Glomerular visceral epithelial cell (primary cell): ENCODE data around the gene CARMIL3.
"Not testable (repeated sequence)": the region's sequence is repeated elsewhere in the genome, so short reads cannot be mapped to it uniquely, and the experiment has no call there.

Source experiments
- DNase-seq: peaks from one replicate; pipeline ENCODE4 v3.0.0-alpha.2; 2016; ENCODE audit errors: extremely low spot score

CARMIL3 gene

GRCh38 chr14:24036963-24037657 lies 14.7 kb upstream of the CARMIL3 start:
- not testable (repeated sequence) for DNase-seq

GRCh38 chr14:24037658-24038037 lies 14.2 kb upstream of the CARMIL3 start:
- no peak for DNase-seq

- DNase-seq, result no peak
Observed at GRCh38 chr14:24038686-24039085, 13.1 kb upstream of the CARMIL3 start.

- no peak for DNase-seq
Observed at GRCh38 chr14:24040692-24041091, 11.1 kb upstream of the CARMIL3 start.

- DNase-seq, result no peak
Observed at GRCh38 chr14:24042746-24043145, 9.1 kb upstream of the CARMIL3 start.

- not testable (repeated sequence) for DNase-seq
Observed at GRCh38 chr14:24049002-24049401, 2.8 kb upstream of the CARMIL3 start.

- DNase-seq, result not testable (repeated sequence)
Observed at GRCh38 chr14:24050753-24051152, 1.1 kb upstream of the CARMIL3 start.

- DNase-seq, result no peak
Observed at GRCh38 chr14:24051176-24051788, 527 bp upstream of the CARMIL3 start.

- DNase-seq, result no peak
Observed at GRCh38 chr14:24052656-24053547, 1.1 kb downstream of the CARMIL3 start.

GRCh38 chr14:24053548-24054323 lies 1.9 kb downstream of the CARMIL3 start:
- DNase-seq, result no peak

GRCh38 chr14:24054324-24054641 lies 2.5 kb downstream of the CARMIL3 start:
- DNase-seq, result no peak

GRCh38 chr14:24054646-24055045 lies 2.8 kb downstream of the CARMIL3 start:
- DNase-seq, result no peak

GRCh38 chr14:24055971-24056799 lies 4.4 kb downstream of the CARMIL3 start:
- DNase-seq, result no peak

GRCh38 chr14:24056800-24057184 lies 5.0 kb downstream of the CARMIL3 start:
- no peak for DNase-seq

GRCh38 chr14:24057271-24057670 lies 5.5 kb downstream of the CARMIL3 start:
- no peak for DNase-seq

- no peak for DNase-seq
Observed at GRCh38 chr14:24057867-24058259, 6.1 kb downstream of the CARMIL3 start.

GRCh38 chr14:24058260-24058950 lies 6.6 kb downstream of the CARMIL3 start:
- DNase-seq, result peak; percentile 74

GRCh38 chr14:24058951-24059475 lies 7.2 kb downstream of the CARMIL3 start:
- no peak for DNase-seq

- DNase-seq, result no peak
Observed at GRCh38 chr14:24059841-24060388, 8.1 kb downstream of the CARMIL3 start.

- no peak for DNase-seq
Observed at GRCh38 chr14:24060443-24060842, 8.6 kb downstream of the CARMIL3 start.
